Endothelial cell of umbilical vein (primary cell): Measurements from ENCODE around the gene ZP1. TPM values are rescaled to one million over a fixed set of nuclear protein-coding genes. Genes with fewer than 3 reads are reported as not detected.

ENCODE experiments used
- BruUV-seq: library from RNA; stranded (reverse); fragments of 400-500 nt; replicated peaks from 2 replicates; lab custom pipeline; 2021; lab: Mats Ljungman, UMichigan
- CTCF ChIA-PET: fragments of 300-600, 350-600 bp; sonication (Branson Sonifier 250); formaldehyde crosslinking; loops from one replicate; lab custom pipeline; 2021; ENCODE audit warnings: antibody characterized with exemption, inconsistent platforms; lab: Charles Lee
- POLR2A ChIA-PET: fragments of 300-600, 350-600 bp; sonication (Branson Sonifier 250); formaldehyde crosslinking; loops from one replicate; lab custom pipeline; 2021; ENCODE audit warnings: antibody characterized with exemption, inconsistent platforms; lab: Charles Lee
- DNase-seq: peaks from one replicate; pipeline ENCODE4 v3.0.0-alpha.2; 2011; ENCODE audit warnings: low read depth, low spot score
- FAIRE-seq: peaks from 2 replicates; lab custom pipeline; 2011; peaks lifted over from hg19 to GRCh38; lab: Jason Lieb, UNC
- H2AFZ ChIP-seq: 2 replicates; pipeline ENCODE4 v1.6.0; 2012; ENCODE audit warnings: low read depth, low read length, control low read depth, inconsistent platforms
- H3K27ac ChIP-seq: 2 replicates; pipeline ENCODE4 v1.5.1; 2011; ENCODE audit warnings: low read depth, mild to moderate bottlenecking, control low read depth, low read length, moderate library complexity; ENCODE audit not compliant: insufficient read depth
- H3K27me3 ChIP-seq, 2 experiments: 2 replicates each; pipeline versions ENCODE4 v1.6.0 to v1.6.1; 2011; ENCODE audit warnings: low read length in 2 of 2, mixed read lengths in 1 of 2; ENCODE audit not compliant: control insufficient read depth in 2 of 2, insufficient read depth in 2 of 2
- H3K36me3 ChIP-seq, 2 experiments: 2 replicates in 1 of 2; 3 replicates in 1 of 2; pipeline ENCODE4 v1.5.1; 2011; ENCODE audit warnings: low read length in 2 of 2, mild to moderate bottlenecking in 1 of 2, moderate library complexity in 1 of 2; ENCODE audit not compliant: control insufficient read depth in 2 of 2, insufficient read depth in 2 of 2; ENCODE audit errors: extremely low read depth in 1 of 2
- H3K4me1 ChIP-seq: 3 replicates; pipeline ENCODE4 v1.5.1; 2011; ENCODE audit warnings: mild to moderate bottlenecking, low read length; ENCODE audit not compliant: control insufficient read depth, insufficient read depth; ENCODE audit errors: extremely low read depth
- H3K4me2 ChIP-seq: 2 replicates; pipeline ENCODE4 v1.6.1; 2011; ENCODE audit warnings: low read length, control low read depth, mixed read lengths; ENCODE audit not compliant: insufficient read depth
- H3K4me3 ChIP-seq, 3 experiments: fragments of 200-600 bp in 1 of 3; sonication (generic), shearing (Covaris generic) in 1 of 3; replicated peaks in 1 of 3; 2 replicates each; pipeline ENCODE4 v1.5.1; 2011 to 2016; ENCODE audit warnings: control low read depth in 3 of 3, low read length in 3 of 3, mild to moderate bottlenecking in 2 of 3, inconsistent platforms in 1 of 3, low read depth in 1 of 3, moderate library complexity in 1 of 3; ENCODE audit not compliant: insufficient read depth in 1 of 3
- H3K79me2 ChIP-seq: 2 replicates; pipeline ENCODE4 v1.6.0; 2012; ENCODE audit warnings: low read length, inconsistent platforms; ENCODE audit not compliant: control insufficient read depth, insufficient read depth
- H3K9ac ChIP-seq: replicated peaks from 2 replicates; pipeline ENCODE3; 2011; ENCODE audit warnings: low read length, control low read depth; ENCODE audit not compliant: insufficient read depth; ENCODE audit errors: extremely low read depth
- H3K9me1 ChIP-seq: replicated peaks from 3 replicates; pipeline ENCODE4 v1.6.0; 2011; ENCODE audit warnings: mild to moderate bottlenecking, low read length; ENCODE audit not compliant: control insufficient read depth, insufficient read depth; ENCODE audit errors: extremely low read depth
- H3K9me3 ChIP-seq: replicated peaks from 2 replicates; pipeline ENCODE4 v1.5.1; 2012; ENCODE audit warnings: low read length, inconsistent platforms; ENCODE audit not compliant: control insufficient read depth, insufficient read depth
- H4K20me1 ChIP-seq: replicated peaks from 2 replicates; pipeline ENCODE3; 2011; ENCODE audit warnings: mild to moderate bottlenecking, low read length; ENCODE audit not compliant: control insufficient read depth, insufficient read depth; ENCODE audit errors: extremely low read depth
- EZH2 ChIP-seq: IDR thresholded peaks from 2 replicates; pipeline ENCODE4 v1.6.1; 2012; ENCODE audit warnings: borderline replicate concordance, low read depth, mild to moderate bottlenecking, moderate library complexity, low read length, inconsistent platforms; ENCODE audit not compliant: severe bottlenecking
- FOS ChIP-seq: IDR thresholded peaks from 2 replicates; pipeline ENCODE4 v1.6.1; 2011; ENCODE audit warnings: mild to moderate bottlenecking, low read length, moderate library complexity, borderline replicate concordance; ENCODE audit not compliant: insufficient read depth
- GATA2 ChIP-seq: IDR thresholded peaks from 2 replicates; pipeline ENCODE4 v1.7.0; 2011; ENCODE audit warnings: low read depth, mild to moderate bottlenecking, moderate library complexity, mixed read lengths, low read length; ENCODE audit not compliant: insufficient read length, insufficient read depth
- JUN ChIP-seq: IDR thresholded peaks from 2 replicates; pipeline ENCODE4 v1.6.1; 2011; ENCODE audit warnings: borderline replicate concordance, low read depth; ENCODE audit not compliant: insufficient read length, insufficient read depth
- MYC ChIP-seq: IDR thresholded peaks from one replicate; pipeline ENCODE4 v1.6.1; 2011; ENCODE audit warnings: mild to moderate bottlenecking, low read depth, low read length
- POLR2A ChIP-seq: IDR thresholded peaks from 2 replicates; pipeline ENCODE4 v1.6.1; 2012; ENCODE audit warnings: low read depth, mild to moderate bottlenecking, control low read depth, low read length
- POLR2AphosphoS5 ChIP-seq: IDR thresholded peaks from 2 replicates; pipeline ENCODE4 v1.6.1; 2012; ENCODE audit warnings: low read depth, mild to moderate bottlenecking, control low read depth, low read length, moderate library complexity; ENCODE audit not compliant: insufficient read depth
- dilution Hi-C: fragments of 300-500 bp; cut with MboI; formaldehyde crosslinking; loops from one replicate; pipeline ENCODE4 v1.15.0; 2019; ENCODE audit warnings: low sequenced_read_pairs; ENCODE audit not compliant: extremely low pct_ligation_motif_present
- intact Hi-C: fragments of 100-400 bp; cut with micrococcal nuclease; formaldehyde crosslinking; loops from one replicate; pipeline ENCODE4 v1.10.0; 2022
- polyA plus RNA-seq, 4 experiments: library from polyadenylated mRNA; depleted of rRNA in 3 of 4; stranded (reverse) in 3 of 4; unstranded in 1 of 4; fragments of >200 nt; gene quantifications; 2 replicates each; pipeline versions ENCODE4 v1.2.1 to v1.2.3, GENCODE V29; 2011 to 2012; ENCODE audit warnings: missing spikeins in 1 of 4
- total RNA-seq: library from RNA; stranded (reverse); gene quantifications from 2 replicates; pipeline ENCODE4 v1.2.3, GENCODE V29; 2021
- TF ChIP-seq, protein P1 (sequence below), 2 donors: IDR thresholded peaks; 1 replicate in 1 of 2; 2 replicates in 1 of 2; pipeline ENCODE4 v1.5.1; 2011; ENCODE audit warnings: low read length in 2 of 2, mild to moderate bottlenecking in 2 of 2, moderate library complexity in 2 of 2, control low read depth in 1 of 2, inconsistent platforms in 1 of 2, low read depth in 1 of 2; ENCODE audit not compliant: insufficient read depth in 1 of 2; ENCODE audit errors: extremely low read depth in 1 of 2
- TF ChIP-seq, protein P2 (sequence below): IDR thresholded peaks from 2 replicates; pipeline ENCODE4 v1.6.1; 2011; ENCODE audit not compliant: insufficient read depth, insufficient read length

Gene ZP1
- total and polyA plus RNA-seq, 2 donors (not counting 3 experiments of a cell fraction or from before 2014, with no cell fraction given), result not detected

GRCh38 chr11:60912223-60912850, 45.0 kb downstream of the ZP1 start:
- Histone ChIP-seq H3K36me3 (no peaks in the 10 kb centered on the region), H3K4me3 (no peak overlapping the region), H3K4me2 (no peak overlapping the region), H3K9me1 (no peaks in the 10 kb centered on the region), H3K9me3 (no peaks in the 10 kb centered on the region), H3K4me1 (peaks cover 25% of the 10 kb centered on the region), H2AFZ (peak overlapping the region; percentile 96), H3K27ac (no peak overlapping the region), H4K20me1 (no peaks in the 10 kb centered on the region), H3K9ac (no peak overlapping the region), H3K27me3 (peaks cover 0 to 6% of the 10 kb centered on the region in 2 experiments), H3K79me2 (peaks cover 28% of the 10 kb centered on the region)
- POLR2A ChIA-PET, result no interaction called here
- dilution Hi-C loops (no loop called here), intact Hi-C loops (loop anchor here (10.0 kb wide), 1 partner anchor 222 kb away; no protein-coding TSS in a partner anchor)
- FAIRE-seq (no peak), DNase-seq (no peak)
- CTCF ChIA-PET, result interaction anchor here (0.6 to 4.8 kb wide), 3 partner anchors 13 to 203 kb away, joined by 3 to 32 read pairs (median 4); no protein-coding TSS in a partner anchor
- no TSS peak for BruUV-seq
- TF ChIP-seq JUN, result no peak
- TF ChIP-seq, protein P1, sequence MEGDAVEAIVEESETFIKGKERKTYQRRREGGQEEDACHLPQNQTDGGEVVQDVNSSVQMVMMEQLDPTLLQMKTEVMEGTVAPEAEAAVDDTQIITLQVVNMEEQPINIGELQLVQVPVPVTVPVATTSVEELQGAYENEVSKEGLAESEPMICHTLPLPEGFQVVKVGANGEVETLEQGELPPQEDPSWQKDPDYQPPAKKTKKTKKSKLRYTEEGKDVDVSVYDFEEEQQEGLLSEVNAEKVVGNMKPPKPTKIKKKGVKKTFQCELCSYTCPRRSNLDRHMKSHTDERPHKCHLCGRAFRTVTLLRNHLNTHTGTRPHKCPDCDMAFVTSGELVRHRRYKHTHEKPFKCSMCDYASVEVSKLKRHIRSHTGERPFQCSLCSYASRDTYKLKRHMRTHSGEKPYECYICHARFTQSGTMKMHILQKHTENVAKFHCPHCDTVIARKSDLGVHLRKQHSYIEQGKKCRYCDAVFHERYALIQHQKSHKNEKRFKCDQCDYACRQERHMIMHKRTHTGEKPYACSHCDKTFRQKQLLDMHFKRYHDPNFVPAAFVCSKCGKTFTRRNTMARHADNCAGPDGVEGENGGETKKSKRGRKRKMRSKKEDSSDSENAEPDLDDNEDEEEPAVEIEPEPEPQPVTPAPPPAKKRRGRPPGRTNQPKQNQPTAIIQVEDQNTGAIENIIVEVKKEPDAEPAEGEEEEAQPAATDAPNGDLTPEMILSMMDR (IDR thresholded peaks at IDR 0.05; ENCODE audit: extremely low read depth in 1 of 2, insufficient read depth in 1 of 2, low read depth in 1 of 2, low read length in 2 of 2), result no peak
- TF ChIP-seq FOS, result no peak
- TF ChIP-seq MYC, result no peak
- no peak for TF ChIP-seq EZH2
- no peak for TF ChIP-seq GATA2
- no peak for TF ChIP-seq POLR2AphosphoS5
- TF ChIP-seq, protein P2, sequence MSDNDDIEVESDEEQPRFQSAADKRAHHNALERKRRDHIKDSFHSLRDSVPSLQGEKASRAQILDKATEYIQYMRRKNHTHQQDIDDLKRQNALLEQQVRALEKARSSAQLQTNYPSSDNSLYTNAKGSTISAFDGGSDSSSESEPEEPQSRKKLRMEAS, result no peak
- no peak for TF ChIP-seq POLR2A
